Uterus (tissue), 2 donors: Measurements from ENCODE around the gene CD93.

Source experiments
- POLR2A ChIP-seq, 2 donors: fragments of 450-650 bp; IDR thresholded peaks; one replicate each; pipeline ENCODE4 v1.6.1; 2016; ENCODE audit warnings: antibody characterized with exemption in 2 of 2, mild to moderate bottlenecking in 1 of 2, moderate library complexity in 1 of 2
- TF ChIP-seq, protein P1 (sequence below), 4 experiments: fragments of 200-600 bp in 2 of 4; fragments of 450-650 bp in 2 of 4; sonication (generic) in 2 of 4; IDR thresholded peaks; one replicate each; pipeline ENCODE4 v1.5.1; 2016 to 2019; ENCODE audit warnings: antibody characterized with exemption in 4 of 4, mild to moderate bottlenecking in 2 of 4, moderate library complexity in 1 of 4

DNA sequence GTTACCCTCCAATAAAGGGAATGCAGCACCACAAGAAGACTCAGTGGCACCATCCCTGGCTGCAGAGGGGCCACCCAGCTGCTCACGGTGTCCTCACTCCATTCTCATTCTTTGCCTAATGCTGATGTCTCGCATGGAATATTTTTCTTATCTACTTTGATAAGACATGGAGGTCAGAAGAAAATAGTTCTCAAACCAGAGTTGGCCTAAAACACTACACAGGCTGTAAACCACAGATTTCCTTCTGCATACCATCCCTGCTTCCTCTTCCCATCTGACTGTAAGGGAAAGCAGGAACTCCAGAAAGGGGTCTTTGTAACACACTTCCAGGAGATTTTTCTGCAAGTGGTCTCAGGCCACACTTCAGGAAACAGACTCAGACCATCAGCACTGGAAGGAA lies 43.1 kb upstream of the CD93 start:
- TF ChIP-seq, protein P1, sequence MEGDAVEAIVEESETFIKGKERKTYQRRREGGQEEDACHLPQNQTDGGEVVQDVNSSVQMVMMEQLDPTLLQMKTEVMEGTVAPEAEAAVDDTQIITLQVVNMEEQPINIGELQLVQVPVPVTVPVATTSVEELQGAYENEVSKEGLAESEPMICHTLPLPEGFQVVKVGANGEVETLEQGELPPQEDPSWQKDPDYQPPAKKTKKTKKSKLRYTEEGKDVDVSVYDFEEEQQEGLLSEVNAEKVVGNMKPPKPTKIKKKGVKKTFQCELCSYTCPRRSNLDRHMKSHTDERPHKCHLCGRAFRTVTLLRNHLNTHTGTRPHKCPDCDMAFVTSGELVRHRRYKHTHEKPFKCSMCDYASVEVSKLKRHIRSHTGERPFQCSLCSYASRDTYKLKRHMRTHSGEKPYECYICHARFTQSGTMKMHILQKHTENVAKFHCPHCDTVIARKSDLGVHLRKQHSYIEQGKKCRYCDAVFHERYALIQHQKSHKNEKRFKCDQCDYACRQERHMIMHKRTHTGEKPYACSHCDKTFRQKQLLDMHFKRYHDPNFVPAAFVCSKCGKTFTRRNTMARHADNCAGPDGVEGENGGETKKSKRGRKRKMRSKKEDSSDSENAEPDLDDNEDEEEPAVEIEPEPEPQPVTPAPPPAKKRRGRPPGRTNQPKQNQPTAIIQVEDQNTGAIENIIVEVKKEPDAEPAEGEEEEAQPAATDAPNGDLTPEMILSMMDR (IDR thresholded peaks at IDR 0.05) = no peak
- TF ChIP-seq POLR2A (IDR thresholded peaks at IDR 0.05) = no peak
